B cell (primary cell): ENCODE results near the gene DUSP9. TPM values are rescaled to one million over a fixed set of nuclear protein-coding genes. Genes with fewer than 3 reads are reported as not detected.

ENCODE experiments used
- ATAC-seq: fragments of 200-7000 bp; cut with Tn5 transposase; one replicate; pipeline ENCODE4 v1.10.0; 2021; ENCODE audit warnings: low read depth, mild to moderate bottlenecking, moderate number of reproducible peaks, moderate library complexity
- CTCF ChIA-PET: fragments of 350-600 bp; sonication (Branson Sonifier 250); formaldehyde crosslinking; loops from one replicate; lab custom pipeline; 2021; ENCODE audit warnings: antibody characterized with exemption, inconsistent platforms; lab: Charles Lee
- POLR2A ChIA-PET: fragments of 350-600 bp; sonication (Branson Sonifier 250); formaldehyde crosslinking; loops from one replicate; lab custom pipeline; 2021; ENCODE audit warnings: antibody characterized with exemption; lab: Charles Lee
- DNase-seq: peaks from one replicate; pipeline ENCODE4 v3.0.0; 2013
- H2AFZ ChIP-seq: 2 replicates; pipeline ENCODE4 v1.6.1; 2012; ENCODE audit warnings: mild to moderate bottlenecking, low read depth, low read length; ENCODE audit not compliant: insufficient read depth, poor library complexity, severe bottlenecking
- H3K27ac ChIP-seq, 2 donors: 1 replicate in 1 of 2; 2 replicates in 1 of 2; pipeline ENCODE4 v1.5.1; 2012 to 2013; ENCODE audit warnings: low read length in 2 of 2, mild to moderate bottlenecking in 2 of 2, moderate library complexity in 1 of 2
- H3K27me3 ChIP-seq, 4 experiments: fragments of 200-600 bp in 1 of 4; sonication (generic) in 1 of 4; replicated peaks in 1 of 4; 1 replicate in 2 of 4; 2 replicates in 2 of 4; pipeline versions ENCODE4 v1.6.1 to v1.7.0; 2013 to 2016; ENCODE audit warnings: low read length in 3 of 4, mild to moderate bottlenecking in 2 of 4, mixed read lengths in 1 of 4, moderate library complexity in 1 of 4; ENCODE audit not compliant: insufficient read depth in 4 of 4, control insufficient read depth in 3 of 4; ENCODE audit errors: control extremely low read depth in 1 of 4
- H3K36me3 ChIP-seq, 2 experiments: replicated peaks in 1 of 2; 1 replicate in 1 of 2; 2 replicates in 1 of 2; pipeline versions ENCODE4 v1.6.1 to v1.7.1; 2013; ENCODE audit warnings: low read length in 1 of 2; ENCODE audit not compliant: insufficient read depth in 2 of 2, control insufficient read depth in 1 of 2; ENCODE audit errors: control extremely low read depth in 1 of 2, extremely low read depth in 1 of 2
- H3K4me1 ChIP-seq, 2 donors: fragments of 200-600 bp in 1 of 2; sonication (generic) in 1 of 2; 1 replicate in 1 of 2; 2 replicates in 1 of 2; pipeline versions ENCODE4 v1.5.1 to v1.6.1; 2013 to 2017; ENCODE audit warnings: low read length in 2 of 2; ENCODE audit not compliant: control insufficient read depth in 2 of 2, insufficient read depth in 2 of 2
- H3K4me2 ChIP-seq: replicated peaks from 2 replicates; pipeline ENCODE3; 2012; ENCODE audit warnings: mild to moderate bottlenecking, low read depth, low read length; ENCODE audit not compliant: poor library complexity, severe bottlenecking
- H3K4me3 ChIP-seq, 5 experiments: fragments of 200-600 bp in 1 of 5; sonication (generic) in 1 of 5; 1 replicate in 3 of 5; 2 replicates in 2 of 5; pipeline versions ENCODE4 v1.5.1 to v1.7.0; 2011 to 2016; ENCODE audit warnings: low read length in 4 of 5, mild to moderate bottlenecking in 4 of 5, low read depth in 2 of 5, control low read depth in 1 of 5, moderate library complexity in 1 of 5; ENCODE audit not compliant: insufficient read depth in 1 of 5; ENCODE audit errors: control extremely low read depth in 1 of 5, extremely low read depth in 1 of 5
- H3K79me2 ChIP-seq: fragments of 200-600 bp; sonication (generic); one replicate; pipeline ENCODE4 v1.6.0; 2016; ENCODE audit warnings: low read length; ENCODE audit not compliant: control insufficient read depth, insufficient read depth
- H3K9ac ChIP-seq: fragments of 200-600 bp; sonication (generic); 2 replicates; pipeline ENCODE4 v1.6.1; 2017; ENCODE audit warnings: mild to moderate bottlenecking, low read length, moderate library complexity
- H3K9me3 ChIP-seq, 3 donors: one replicate each; pipeline versions ENCODE4 v1.6.1 to v1.7.1; 2013; ENCODE audit warnings: low read length in 2 of 3; ENCODE audit not compliant: control insufficient read depth in 2 of 3, insufficient read depth in 1 of 3; ENCODE audit errors: control extremely low read depth in 1 of 3
- H4K20me1 ChIP-seq: 2 replicates; pipeline ENCODE4 v1.6.0; 2012; ENCODE audit warnings: mild to moderate bottlenecking, low read length; ENCODE audit not compliant: insufficient read depth, control insufficient read depth, poor library complexity, severe bottlenecking
- H3K27ac Mint-ChIP-seq: one replicate; pipeline ENCODE4 v1.8.0; 2021; ENCODE audit warnings: mixed read lengths
- H3K27me3 Mint-ChIP-seq: one replicate; pipeline ENCODE4 v1.8.0; 2021; ENCODE audit warnings: mixed read lengths
- H3K4me1 Mint-ChIP-seq: one replicate; pipeline ENCODE4 v1.8.0; 2021; ENCODE audit warnings: mixed read lengths
- H3K4me3 Mint-ChIP-seq: one replicate; pipeline ENCODE4 v1.8.0; 2021; ENCODE audit warnings: mixed read lengths
- H3K9me3 Mint-ChIP-seq: one replicate; pipeline ENCODE4 v1.8.0; 2022; ENCODE audit warnings: mixed read lengths; ENCODE audit not compliant: insufficient read depth
- EZH2 ChIP-seq: IDR thresholded peaks from 2 replicates; pipeline ENCODE4 v1.6.1; 2012; ENCODE audit warnings: borderline replicate concordance, low read depth, mild to moderate bottlenecking, moderate library complexity, low read length; ENCODE audit not compliant: insufficient read depth, poor library complexity, severe bottlenecking
- WGBS: methylation state at CpG from one replicate; pipeline ENCODE4 v1.1.5; 2013; ENCODE audit warnings: missing lambda C conversion rate; ENCODE audit not compliant: insufficient coverage; 5-methylcytosine and 5-hydroxymethylcytosine counted together
- intact Hi-C: fragments of 100-400 bp; cut with micrococcal nuclease; formaldehyde crosslinking; loops from one replicate; pipeline ENCODE4 v1.10.0; 2022
- polyA plus RNA-seq: library from polyadenylated mRNA; depleted of rRNA; stranded (reverse); fragments of >200 nt; gene quantifications from 2 replicates; pipeline ENCODE4 v1.2.3, GENCODE V29; 2012
- total RNA-seq, 2 donors: library from RNA; stranded (reverse); fragments of 120-200 nt in 1 of 2; gene quantifications; 1 replicate in 1 of 2; 2 replicates in 1 of 2; pipeline versions ENCODE4 v1.2.3 to v1.2.4, GENCODE V29; 2013 to 2022
- TF ChIP-seq, protein P1 (sequence below): fragments of 200-600 bp; IDR thresholded peaks from one replicate; pipeline ENCODE4 v1.8.0; 2022; ENCODE audit warnings: antibody characterized with exemption, mild to moderate bottlenecking

Gene DUSP9
- total and polyA plus RNA-seq, 2 donors (not counting 1 experiment from before 2014, with no cell fraction given) = not detected

DNA sequence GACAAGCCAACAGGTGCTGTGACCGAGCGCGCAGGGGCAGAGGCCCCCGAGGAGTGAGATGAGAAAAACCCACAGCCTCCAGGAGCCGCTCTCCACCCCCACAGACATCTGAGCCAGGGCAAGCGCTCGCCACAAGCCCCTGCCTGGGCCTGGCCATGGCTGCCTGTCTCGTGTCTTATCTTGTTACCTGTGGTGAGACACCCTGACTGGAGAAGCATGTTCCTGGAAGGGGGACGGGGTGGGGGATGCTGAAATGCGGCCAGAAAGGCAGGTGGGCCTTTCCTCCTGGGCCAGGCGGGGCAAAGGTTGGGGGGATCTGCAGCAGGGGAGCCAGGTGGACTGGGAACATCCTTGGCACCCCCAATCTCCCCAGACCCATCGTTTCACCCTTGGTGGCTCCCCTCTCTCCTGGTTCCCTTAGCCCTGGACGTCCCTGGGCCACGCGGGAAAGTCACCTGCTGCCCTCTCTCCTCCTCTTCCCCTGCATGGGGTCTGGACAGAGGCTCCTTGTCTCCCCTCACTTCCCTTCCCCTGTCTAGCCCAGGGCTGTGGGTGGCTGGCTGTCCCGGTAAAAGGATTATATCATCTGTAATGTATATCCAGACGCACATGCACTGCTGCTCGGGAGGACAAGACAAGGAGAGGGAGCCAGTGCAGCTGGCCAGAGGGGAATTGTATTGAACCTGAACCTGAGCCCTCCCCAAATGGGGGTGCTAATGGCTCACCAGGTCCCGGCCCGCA lies 8.4 kb upstream of the DUSP9 start:
- intact Hi-C loops = no loop called here
- H3K4me3 Mint-ChIP-seq = no peak overlapping the region
- Histone ChIP-seq H3K4me2 (no peak overlapping the region), H3K4me1 (peaks cover 14 to 17% of the 10 kb centered on the region in 2 donors), H4K20me1 (no peaks in the 10 kb centered on the region), H3K27me3 (peaks cover 0 to 38% (median 6%) of the 10 kb centered on the region in 4 experiments), H2AFZ (no peak overlapping the region), H3K27ac (no peak overlapping the region), H3K79me2 (no peaks in the 10 kb centered on the region), H3K9ac (no peak overlapping the region), H3K36me3 (no peaks in the 10 kb centered on the region), H3K4me3 (no peak overlapping the region), H3K9me3 (no peaks in the 10 kb centered on the region)
- CTCF ChIA-PET = no interaction called here
- no peak overlapping the region for H3K27ac Mint-ChIP-seq
- peaks cover 13% of the 10 kb centered on the region for H3K27me3 Mint-ChIP-seq
- H3K4me1 Mint-ChIP-seq = peaks cover 15% of the 10 kb centered on the region
- DNase-seq = no peak
- TF ChIP-seq, protein P1, sequence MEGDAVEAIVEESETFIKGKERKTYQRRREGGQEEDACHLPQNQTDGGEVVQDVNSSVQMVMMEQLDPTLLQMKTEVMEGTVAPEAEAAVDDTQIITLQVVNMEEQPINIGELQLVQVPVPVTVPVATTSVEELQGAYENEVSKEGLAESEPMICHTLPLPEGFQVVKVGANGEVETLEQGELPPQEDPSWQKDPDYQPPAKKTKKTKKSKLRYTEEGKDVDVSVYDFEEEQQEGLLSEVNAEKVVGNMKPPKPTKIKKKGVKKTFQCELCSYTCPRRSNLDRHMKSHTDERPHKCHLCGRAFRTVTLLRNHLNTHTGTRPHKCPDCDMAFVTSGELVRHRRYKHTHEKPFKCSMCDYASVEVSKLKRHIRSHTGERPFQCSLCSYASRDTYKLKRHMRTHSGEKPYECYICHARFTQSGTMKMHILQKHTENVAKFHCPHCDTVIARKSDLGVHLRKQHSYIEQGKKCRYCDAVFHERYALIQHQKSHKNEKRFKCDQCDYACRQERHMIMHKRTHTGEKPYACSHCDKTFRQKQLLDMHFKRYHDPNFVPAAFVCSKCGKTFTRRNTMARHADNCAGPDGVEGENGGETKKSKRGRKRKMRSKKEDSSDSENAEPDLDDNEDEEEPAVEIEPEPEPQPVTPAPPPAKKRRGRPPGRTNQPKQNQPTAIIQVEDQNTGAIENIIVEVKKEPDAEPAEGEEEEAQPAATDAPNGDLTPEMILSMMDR = no peak
- TF ChIP-seq EZH2 = no peak
- no peak for ATAC-seq
- POLR2A ChIA-PET = interaction anchor here (0.5 kb wide), 1 partner anchor 27 kb away, joined by 6 read pairs; no protein-coding TSS in a partner anchor
- H3K9me3 Mint-ChIP-seq = no peaks in the 10 kb centered on the region
- no CpG with 5 or more reads among the region's 20 CpGs for WGBS
